ENCODE results near the gene ARAF. TPM values are rescaled to one million over a fixed set of nuclear protein-coding genes. Genes with fewer than 3 reads are reported as not detected.
A peak's percentile ranks its signal among the peaks of the same experiment; 100 is the strongest.
"Not testable (repeated sequence)": the region's sequence is repeated elsewhere in the genome, so short reads cannot be mapped to it uniquely, and the experiment has no call there.

ARAF gene
- total RNA-seq, result 65.7 TPM
- long read RNA-seq, transcript ARAF-203 (16 exons, 2,458 nt), result major isoform, 108 of 153 reads
- long read RNA-seq, partial matches to known transcripts, result 35 of 153 reads
- long read RNA-seq, other reads (novel, unspliced or antisense), result 7 of 153 reads

- intact Hi-C loops (cut with DNase I), result loop anchor here (5.0 kb wide), 1 partner anchor 81 kb away; no protein-coding TSS in a partner anchor
- peak; percentile 93 for ATAC-seq (ENCODE audit: poor library complexity)
Measured at GRCh38 chrX:47560934-47561658, at the start of gene ARAF. TSS of gene ARAF (plus strand) at chrX:47561205. CDS start at chrX:47562968, 1,763 bp downstream.

GRCh38 chrX:47512383-47512782, 48.6 kb upstream of the ARAF start:
- DNase-seq; ATAC-seq (ENCODE audit: poor library complexity); intact Hi-C loops (cut with DNase I): not testable (repeated sequence)

More at GRCh38 chrX:47560934-47561658, at the start of gene ARAF:
- peak; percentile 96 for DNase-seq

DNA sequence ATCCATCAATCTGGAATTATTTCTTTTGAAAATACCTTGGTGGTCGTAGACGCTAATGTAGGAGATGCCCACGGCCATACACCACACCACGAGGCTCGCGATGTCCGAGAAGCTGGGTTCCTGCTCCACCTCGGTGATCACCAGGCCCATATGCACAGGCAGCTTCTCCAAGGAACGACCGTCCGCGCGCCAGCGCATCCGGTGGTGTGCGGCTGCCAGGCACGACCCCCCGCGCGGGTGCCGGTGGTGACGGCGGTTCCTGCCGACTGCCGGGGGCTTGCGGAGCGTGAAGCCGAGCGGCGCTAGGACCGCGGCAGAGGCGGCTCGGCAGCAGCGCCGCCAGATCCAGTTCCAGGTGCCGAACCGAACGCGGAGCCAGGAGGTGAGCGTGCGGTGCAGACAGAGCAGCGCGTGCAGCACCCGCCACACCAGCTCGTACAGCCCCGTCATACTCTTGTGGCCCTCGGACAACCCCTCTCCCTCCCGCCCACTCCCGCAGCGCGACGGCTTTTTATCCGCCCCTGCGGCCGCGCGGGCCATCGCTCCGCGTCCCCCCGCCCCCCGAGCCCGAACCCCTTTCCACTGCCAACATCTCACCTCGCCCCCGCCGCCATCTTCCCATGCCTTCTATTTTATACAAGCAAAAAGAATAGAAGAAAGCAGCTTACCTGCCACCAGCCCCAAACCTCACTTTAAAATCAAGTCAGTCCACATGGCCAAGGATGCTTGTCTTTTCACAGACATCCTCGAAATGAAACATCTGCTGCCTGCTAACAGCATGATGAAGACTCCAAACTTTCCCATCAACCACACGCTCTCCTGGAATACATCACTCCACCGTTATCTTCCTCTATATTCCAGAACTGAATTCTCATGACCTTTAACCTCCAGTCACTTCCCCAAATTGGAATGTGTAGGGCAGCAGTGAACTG, 47.7 kb upstream of the ARAF start:
- ATAC-seq (ENCODE audit: poor library complexity), result peak; percentile 77
- DNase-seq; intact Hi-C loops (cut with DNase I): not testable (repeated sequence)

DNA sequence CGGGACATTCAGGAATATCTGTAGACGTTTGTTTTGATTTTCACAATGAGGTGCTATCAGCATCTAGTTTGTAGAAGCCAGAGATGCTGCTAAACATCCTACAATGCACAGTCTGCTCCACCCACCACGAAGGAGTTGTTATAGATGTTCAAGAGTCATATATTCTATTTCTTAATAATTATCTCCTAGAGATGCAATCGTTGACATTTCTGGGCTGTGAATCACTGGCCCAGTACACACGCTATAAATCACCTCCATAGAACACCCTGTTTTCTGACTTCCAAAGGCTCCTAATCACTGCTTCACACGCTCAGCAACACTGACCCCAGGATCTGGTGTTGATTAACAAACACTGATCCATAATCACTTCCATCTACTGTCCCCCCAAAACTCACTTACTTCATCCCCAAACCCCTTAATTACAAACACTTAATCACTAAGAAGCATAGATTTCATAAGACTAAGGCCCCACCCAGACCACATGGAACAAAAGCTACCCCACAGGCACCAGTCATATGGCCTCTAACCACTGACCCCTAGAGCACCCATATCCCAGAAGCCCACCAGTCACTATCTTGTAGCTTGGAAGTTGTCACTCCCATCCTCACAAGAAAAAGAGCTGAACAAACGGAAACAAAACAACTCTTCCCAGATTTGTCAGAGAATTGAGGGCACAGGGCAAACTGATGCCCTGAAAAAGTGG, 46.3 kb upstream of the ARAF start:
- intact Hi-C loops (cut with DNase I), result no loop called here
- ATAC-seq (ENCODE audit: poor library complexity) (no peak), DNase-seq (no peak)

DNA sequence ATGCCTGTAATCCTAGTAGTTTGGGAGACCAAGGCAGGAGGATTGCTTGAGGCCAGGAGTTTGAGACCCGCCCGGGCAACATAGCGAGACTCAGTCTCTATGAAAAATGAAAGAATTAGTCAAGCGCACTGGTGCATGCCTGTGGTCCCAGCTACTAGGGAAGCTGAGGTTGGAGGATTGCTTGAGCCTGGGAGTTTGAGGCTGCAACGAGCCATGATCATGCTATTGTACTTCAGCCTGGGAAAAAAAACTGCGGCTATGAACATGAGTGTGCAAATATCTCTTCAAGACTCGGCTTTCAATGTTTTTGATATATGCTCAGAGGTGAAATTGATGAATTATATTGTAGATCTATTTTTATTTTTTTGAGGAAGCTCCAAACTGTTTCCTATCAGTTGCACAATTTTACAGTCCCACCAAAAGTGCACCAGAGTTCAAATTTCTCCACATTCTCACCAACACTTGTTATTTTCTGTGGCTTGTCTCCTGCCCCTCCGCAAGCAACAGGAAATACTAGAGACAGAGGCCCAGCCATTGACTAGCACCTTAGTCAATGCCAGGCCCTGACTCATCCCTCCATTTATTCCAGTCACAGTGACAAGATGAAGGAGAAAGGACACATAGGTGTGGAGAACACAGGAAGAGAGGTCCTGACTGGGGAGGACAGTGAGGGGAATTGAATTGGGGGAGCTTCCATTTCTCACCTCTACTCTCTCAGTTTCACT, 44.9 kb upstream of the ARAF start:
- ATAC-seq (ENCODE audit: poor library complexity) (no peak), DNase-seq (no peak)
- intact Hi-C loops (cut with DNase I), result no loop called here

- ATAC-seq (ENCODE audit: poor library complexity) (no peak), DNase-seq (no peak)
- intact Hi-C loops (cut with DNase I), result no loop called here
Measured at GRCh38 chrX:47518144-47518543, 42.9 kb upstream of the ARAF start.

- DNase-seq, result peak; percentile 89
- intact Hi-C loops (cut with DNase I), result loop anchor here (5.0 to 10.0 kb wide), 2 partner anchors 138 to 331 kb away; partner anchors contain the start of gene UBA1
- peak; percentile 100 for ATAC-seq (ENCODE audit: poor library complexity)
Measured at GRCh38 chrX:47523297-47523696, 37.7 kb upstream of the ARAF start.

DNA sequence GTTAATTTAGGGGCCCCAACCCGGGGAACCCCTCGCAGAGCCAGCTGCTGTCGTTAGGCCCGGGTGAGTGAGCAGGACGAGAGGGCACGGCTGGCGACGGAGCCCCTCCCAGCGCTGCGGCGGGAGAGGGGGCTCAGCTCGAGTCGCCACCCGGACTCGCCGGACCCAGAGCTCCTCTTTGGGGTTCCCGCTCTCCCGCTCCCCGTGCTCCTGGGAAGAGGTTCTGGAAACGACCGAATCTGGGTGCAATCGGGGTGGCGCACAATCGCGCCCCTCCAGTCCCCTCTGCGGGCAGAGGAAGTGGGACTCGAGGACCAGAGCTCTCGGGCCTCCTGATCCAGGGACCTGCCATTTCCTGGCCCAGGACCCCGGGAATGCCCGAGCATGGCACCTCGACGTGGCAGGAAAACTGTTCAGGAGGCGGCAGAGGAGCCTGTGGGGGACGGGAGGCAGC, 37.3 kb upstream of the ARAF start:
- intact Hi-C loops (cut with DNase I), result loop anchor here (5.0 to 10.0 kb wide), 2 partner anchors 139 to 331 kb away; partner anchors contain the start of gene UBA1
- ATAC-seq (ENCODE audit: poor library complexity), result peak; percentile 43

GRCh38 chrX:47529548-47529947, 31.5 kb upstream of the ARAF start:
- no peak for ATAC-seq (ENCODE audit: poor library complexity)

More for the DNA sequence above, 37.3 kb upstream of the ARAF start:
- DNase-seq, result no peak

DNA sequence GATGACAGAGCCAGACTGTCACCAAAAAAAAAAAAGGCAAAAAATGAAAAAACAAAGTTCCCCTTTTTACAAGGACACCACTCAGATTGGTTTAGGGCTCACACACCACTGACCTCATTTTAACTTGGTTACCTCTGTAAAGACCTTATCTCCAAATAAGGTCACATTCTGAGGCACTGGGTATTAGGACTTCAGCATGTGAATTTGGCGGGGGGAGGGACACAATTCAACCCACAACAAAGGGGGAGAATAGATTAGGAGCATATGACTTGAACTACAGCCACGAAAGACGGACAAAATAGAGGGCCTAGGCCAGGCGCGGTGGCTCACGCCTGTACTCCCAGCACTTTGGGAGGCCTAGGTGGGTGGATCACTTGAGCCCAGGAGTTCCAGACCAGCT, 31.0 kb upstream of the ARAF start:
- no peak for ATAC-seq (ENCODE audit: poor library complexity)

More at GRCh38 chrX:47529548-47529947, 31.5 kb upstream of the ARAF start:
- DNase-seq, result no peak
- intact Hi-C loops (cut with DNase I), result loop anchor here (10.0 kb wide), 1 partner anchor 145 kb away; no protein-coding TSS in a partner anchor

DNA sequence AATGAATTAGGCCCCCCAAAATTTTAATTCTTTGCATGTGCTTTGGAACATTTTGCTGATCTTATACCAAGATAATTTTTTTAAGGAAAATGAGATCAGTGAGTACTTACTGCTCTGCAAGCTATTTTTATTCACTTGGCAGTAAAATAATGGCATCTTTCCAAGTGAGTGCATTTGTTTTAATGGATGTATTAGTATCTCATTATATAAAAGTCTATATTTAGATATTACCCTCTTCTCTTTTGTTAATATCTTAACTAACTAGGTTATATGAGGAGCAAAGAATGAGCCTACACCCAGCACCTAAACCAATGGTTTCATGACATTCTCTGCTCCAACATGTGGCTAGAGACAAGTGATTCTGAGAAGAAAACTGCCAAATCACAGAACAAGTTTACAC, 21.1 kb upstream of the ARAF start:
- intact Hi-C loops (cut with DNase I), result no loop called here
- peak; percentile 38 for ATAC-seq (ENCODE audit: poor library complexity)
- DNase-seq, result no peak

More for the DNA sequence above, 31.0 kb upstream of the ARAF start:
- intact Hi-C loops (cut with DNase I), result no loop called here
- no peak for DNase-seq

- peak; percentile 99 for ATAC-seq (ENCODE audit: poor library complexity)
- intact Hi-C loops (cut with DNase I), result no loop called here
- peak; percentile 70 for DNase-seq
Measured at GRCh38 chrX:47540754-47541538, 20.1 kb upstream of the ARAF start.

- ATAC-seq (ENCODE audit: poor library complexity), result no peak
- intact Hi-C loops (cut with DNase I), result no loop called here
- no peak for DNase-seq
Measured at GRCh38 chrX:47543496-47543895, 17.5 kb upstream of the ARAF start.

DNA sequence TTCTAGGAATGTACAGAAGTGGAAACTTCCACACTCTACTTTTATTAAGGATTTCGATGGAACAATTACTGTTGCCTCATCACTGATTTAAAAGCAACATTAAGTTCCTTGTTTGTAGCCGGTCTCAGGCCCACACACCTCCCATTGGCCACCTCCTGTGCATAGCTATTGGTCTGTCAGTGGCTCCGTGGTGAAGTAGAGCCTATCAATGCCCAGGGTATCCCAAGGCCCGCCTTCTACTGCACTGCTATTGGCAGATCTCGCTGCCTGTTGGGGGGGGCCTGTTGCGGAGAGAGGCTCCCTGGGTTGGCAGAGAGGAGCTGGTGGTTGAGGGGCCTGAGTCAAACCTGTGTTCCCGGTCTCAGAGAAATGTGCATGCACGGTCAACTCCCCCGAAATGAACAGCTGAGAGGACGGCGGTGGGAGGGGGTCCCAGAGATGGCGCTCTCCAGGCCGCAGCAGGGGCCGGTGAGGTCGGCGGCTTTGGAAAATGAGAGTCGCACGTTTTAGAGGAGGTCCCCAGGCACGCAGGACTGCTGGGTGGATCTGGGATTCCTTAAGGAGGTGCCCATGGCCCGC, 4.9 kb upstream of the ARAF start:
- ATAC-seq (ENCODE audit: poor library complexity) (peak; percentile 91), DNase-seq (peak; percentile 92)
- intact Hi-C loops (cut with DNase I), result no loop called here

- intact Hi-C loops (cut with DNase I), result no loop called here
- ATAC-seq (ENCODE audit: poor library complexity), result no peak
- no peak for DNase-seq
Measured at GRCh38 chrX:47558436-47558835, 2.6 kb upstream of the ARAF start.

GRCh38 chrX:47560179-47560933, 649 bp upstream of the ARAF start:
- intact Hi-C loops (cut with DNase I), result loop anchor here (5.0 kb wide), 1 partner anchor 82 kb away; no protein-coding TSS in a partner anchor
- DNase-seq, result no peak

More at GRCh38 chrX:47560179-47560933, 649 bp upstream of the ARAF start:
- ATAC-seq (ENCODE audit: poor library complexity), result no peak

Measured in Right ventricle myocardium superior (tissue), 1 donor.